Stomach (tissue), 4 donors: ENCODE data around the gene DMTF1.

Source experiments
- POLR2A ChIP-seq, 4 donors: fragments of 450-650 bp; IDR thresholded peaks; one replicate each; pipeline ENCODE4 v1.6.1; 2016; ENCODE audit warnings: antibody characterized with exemption in 4 of 4, control low read depth in 2 of 4, mild to moderate bottlenecking in 1 of 4, moderate library complexity in 1 of 4
- POLR2AphosphoS5 ChIP-seq, 3 donors: sonication (generic); formaldehyde crosslinking; IDR thresholded peaks; one replicate each; pipeline ENCODE4 v1.6.1; 2016; ENCODE audit warnings: antibody characterized with exemption in 3 of 3
- TF ChIP-seq, protein P1 (sequence below), 7 experiments: fragments of 450-650 bp in 4 of 7; fragments of 200-600 bp in 3 of 7; sonication (generic) in 3 of 7; IDR thresholded peaks; one replicate each; pipeline ENCODE4 v1.5.1; 2016 to 2019; ENCODE audit warnings: antibody characterized with exemption in 7 of 7, control low read depth in 2 of 7, mild to moderate bottlenecking in 1 of 7

DNA sequence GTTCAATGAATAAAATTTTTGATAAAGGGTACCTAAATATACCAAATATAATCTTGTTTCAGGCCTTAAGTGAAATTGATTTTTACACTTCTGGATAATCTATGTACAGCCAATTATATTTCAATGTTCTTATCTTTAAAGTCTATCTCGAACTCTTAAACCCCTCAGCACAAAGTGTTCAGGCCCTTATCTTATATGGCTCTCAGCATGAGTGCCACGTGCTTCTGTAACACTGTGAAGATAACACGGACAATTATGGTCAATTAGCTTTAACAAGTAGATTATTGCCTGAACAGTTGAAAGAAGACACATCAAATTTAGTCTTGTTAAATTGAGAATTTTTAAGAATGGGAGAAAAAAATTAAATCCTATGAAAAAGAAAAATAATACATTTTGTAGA is 40.4 kb upstream of the DMTF1 start:
- TF ChIP-seq POLR2A (IDR thresholded peaks at IDR 0.05) (no peak), POLR2AphosphoS5 (IDR thresholded peaks at IDR 0.05) (no peak)
- TF ChIP-seq, protein P1, sequence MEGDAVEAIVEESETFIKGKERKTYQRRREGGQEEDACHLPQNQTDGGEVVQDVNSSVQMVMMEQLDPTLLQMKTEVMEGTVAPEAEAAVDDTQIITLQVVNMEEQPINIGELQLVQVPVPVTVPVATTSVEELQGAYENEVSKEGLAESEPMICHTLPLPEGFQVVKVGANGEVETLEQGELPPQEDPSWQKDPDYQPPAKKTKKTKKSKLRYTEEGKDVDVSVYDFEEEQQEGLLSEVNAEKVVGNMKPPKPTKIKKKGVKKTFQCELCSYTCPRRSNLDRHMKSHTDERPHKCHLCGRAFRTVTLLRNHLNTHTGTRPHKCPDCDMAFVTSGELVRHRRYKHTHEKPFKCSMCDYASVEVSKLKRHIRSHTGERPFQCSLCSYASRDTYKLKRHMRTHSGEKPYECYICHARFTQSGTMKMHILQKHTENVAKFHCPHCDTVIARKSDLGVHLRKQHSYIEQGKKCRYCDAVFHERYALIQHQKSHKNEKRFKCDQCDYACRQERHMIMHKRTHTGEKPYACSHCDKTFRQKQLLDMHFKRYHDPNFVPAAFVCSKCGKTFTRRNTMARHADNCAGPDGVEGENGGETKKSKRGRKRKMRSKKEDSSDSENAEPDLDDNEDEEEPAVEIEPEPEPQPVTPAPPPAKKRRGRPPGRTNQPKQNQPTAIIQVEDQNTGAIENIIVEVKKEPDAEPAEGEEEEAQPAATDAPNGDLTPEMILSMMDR (IDR thresholded peaks at IDR 0.05), result no peak
